Hepatocyte (in vitro differentiated cells): ENCODE results near the gene NCOA3. TPM values are rescaled to one million over a fixed set of nuclear protein-coding genes. Genes with fewer than 3 reads are reported as not detected.
A peak's percentile ranks its signal among the peaks of the same experiment; 100 is the strongest.

Source experiments
- DNase-seq: peaks from one replicate; pipeline ENCODE4 v3.0.0-alpha.2; 2016; ENCODE audit warnings: low spot score
- H2AFZ ChIP-seq: fragments of 200-600 bp; sonication (generic); 2 replicates; pipeline ENCODE4 v1.6.0; 2016; ENCODE audit warnings: antibody characterized with exemption, mild to moderate bottlenecking
- H3K27ac ChIP-seq: fragments of 200-600 bp; sonication (generic); 2 replicates; pipeline ENCODE4 v1.5.1; 2016; ENCODE audit warnings: mild to moderate bottlenecking
- H3K27me3 ChIP-seq: fragments of 200-600 bp; sonication (generic); 2 replicates; pipeline ENCODE4 v1.6.1; 2016
- H3K36me3 ChIP-seq: fragments of 200-600 bp; sonication (generic); replicated peaks from 2 replicates; pipeline ENCODE4 v1.5.1; 2016; ENCODE audit warnings: low read depth; ENCODE audit not compliant: insufficient read depth
- H3K4me1 ChIP-seq: fragments of 200-600 bp; sonication (generic); 2 replicates; pipeline ENCODE4 v1.5.1; 2016; ENCODE audit warnings: mild to moderate bottlenecking, moderate library complexity; ENCODE audit not compliant: insufficient read depth
- H3K4me2 ChIP-seq: fragments of 200-600 bp; sonication (generic); 2 replicates; pipeline ENCODE4 v1.6.0; 2016
- H3K4me3 ChIP-seq: fragments of 200-600 bp; sonication (generic); 2 replicates; pipeline ENCODE4 v1.5.1; 2016; ENCODE audit warnings: mild to moderate bottlenecking
- H3K79me2 ChIP-seq: fragments of 200-600 bp; sonication (generic); 2 replicates; pipeline ENCODE4 v1.6.0; 2017; ENCODE audit warnings: mild to moderate bottlenecking
- H3K9me2 ChIP-seq: fragments of 200-600 bp; sonication (generic); replicated peaks from 2 replicates; pipeline ENCODE4 v1.6.0; 2017; ENCODE audit warnings: mild to moderate bottlenecking; ENCODE audit not compliant: insufficient read depth
- H3K9me3 ChIP-seq: fragments of 200-600 bp; sonication (generic); 2 replicates; pipeline ENCODE4 v1.5.1; 2016; ENCODE audit warnings: low read depth, mild to moderate bottlenecking
- H4K20me1 ChIP-seq: fragments of 200-600 bp; sonication (generic); 2 replicates; pipeline ENCODE4 v1.6.0; 2016; ENCODE audit warnings: mild to moderate bottlenecking; ENCODE audit not compliant: insufficient read depth, poor library complexity, severe bottlenecking
- EZH2 ChIP-seq: fragments of 200-600 bp; sonication (generic); IDR thresholded peaks from 2 replicates; pipeline ENCODE4 v1.6.1; 2016; ENCODE audit warnings: antibody characterized with exemption, mild to moderate bottlenecking, borderline replicate concordance
- EZH2phosphoT487 ChIP-seq: fragments of 200-600 bp; sonication (generic); IDR thresholded peaks from one replicate; pipeline ENCODE4 v1.6.1; 2018; ENCODE audit warnings: antibody characterized with exemption, mild to moderate bottlenecking, low read depth, moderate library complexity; ENCODE audit not compliant: unreplicated experiment, severe bottlenecking
- WGBS: methylation state at CpG from one replicate; pipeline ENCODE4 v1.1.6; 2016; ENCODE audit warnings: low lambda C conversion rate; ENCODE audit errors: missing lambda C conversion rate; 5-methylcytosine and 5-hydroxymethylcytosine counted together
- polyA plus RNA-seq: library from polyadenylated mRNA; unstranded; fragments of >200 nt; fragmentation: Nextera tagmentation; extraction: Ambion mirVana; gene quantifications from 2 replicates; pipeline ENCODE4 v1.2.1, GENCODE V29; 2016
- total RNA-seq: library from RNA; depleted of rRNA; stranded (reverse); fragments of >200 nt; gene quantifications from 2 replicates; pipeline ENCODE4 v1.2.3, GENCODE V29; 2014
- TF ChIP-seq, protein P1 (sequence below): fragments of 200-600 bp; sonication (generic); IDR thresholded peaks from 2 replicates; pipeline ENCODE4 v1.5.1; 2016; ENCODE audit warnings: antibody characterized with exemption, mild to moderate bottlenecking; ENCODE audit not compliant: poor library complexity

Gene NCOA3
- total and polyA plus RNA-seq, 2 experiments from 2014 or later, result 12.7 to 28.6 TPM

GRCh38 chr20:47466213-47466612, 35.5 kb upstream of the NCOA3 start:
- no peak overlapping the region for H2AFZ ChIP-seq
- DNase-seq, result no peak
- H3K79me2 ChIP-seq, result no peaks in the 10 kb centered on the region
- H3K27me3 ChIP-seq, result no peaks in the 10 kb centered on the region
- no peaks in the 10 kb centered on the region for H3K9me3 ChIP-seq
- H3K4me3 ChIP-seq, result no peak overlapping the region
- H3K9me2 ChIP-seq, result no peaks in the 10 kb centered on the region
- H3K4me1 ChIP-seq, result peaks cover 10% of the 10 kb centered on the region
- no peak overlapping the region for H3K27ac ChIP-seq
- H4K20me1 ChIP-seq, result no peaks in the 10 kb centered on the region
- H3K4me2 ChIP-seq, result no peak overlapping the region
- WGBS, result 98% methylated on average over 2 of the region's 2 CpGs
- TF ChIP-seq, protein P1, sequence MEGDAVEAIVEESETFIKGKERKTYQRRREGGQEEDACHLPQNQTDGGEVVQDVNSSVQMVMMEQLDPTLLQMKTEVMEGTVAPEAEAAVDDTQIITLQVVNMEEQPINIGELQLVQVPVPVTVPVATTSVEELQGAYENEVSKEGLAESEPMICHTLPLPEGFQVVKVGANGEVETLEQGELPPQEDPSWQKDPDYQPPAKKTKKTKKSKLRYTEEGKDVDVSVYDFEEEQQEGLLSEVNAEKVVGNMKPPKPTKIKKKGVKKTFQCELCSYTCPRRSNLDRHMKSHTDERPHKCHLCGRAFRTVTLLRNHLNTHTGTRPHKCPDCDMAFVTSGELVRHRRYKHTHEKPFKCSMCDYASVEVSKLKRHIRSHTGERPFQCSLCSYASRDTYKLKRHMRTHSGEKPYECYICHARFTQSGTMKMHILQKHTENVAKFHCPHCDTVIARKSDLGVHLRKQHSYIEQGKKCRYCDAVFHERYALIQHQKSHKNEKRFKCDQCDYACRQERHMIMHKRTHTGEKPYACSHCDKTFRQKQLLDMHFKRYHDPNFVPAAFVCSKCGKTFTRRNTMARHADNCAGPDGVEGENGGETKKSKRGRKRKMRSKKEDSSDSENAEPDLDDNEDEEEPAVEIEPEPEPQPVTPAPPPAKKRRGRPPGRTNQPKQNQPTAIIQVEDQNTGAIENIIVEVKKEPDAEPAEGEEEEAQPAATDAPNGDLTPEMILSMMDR, result no peak
- no peak for TF ChIP-seq EZH2
- TF ChIP-seq EZH2phosphoT487, result no peak
- no peaks in the 10 kb centered on the region for H3K36me3 ChIP-seq

- H3K27me3 ChIP-seq, result no peaks in the 10 kb centered on the region
- no peaks in the 10 kb centered on the region for H3K79me2 ChIP-seq
- no peak for TF ChIP-seq EZH2
- TF ChIP-seq, protein P1, result no peak
- no peak for TF ChIP-seq EZH2phosphoT487
- H3K4me1 ChIP-seq, result peaks cover 10% of the 10 kb centered on the region
- H2AFZ ChIP-seq, result no peak overlapping the region
- H3K9me2 ChIP-seq, result no peaks in the 10 kb centered on the region
- 89% methylated on average over 15 of the region's 15 CpGs for WGBS
- no peaks in the 10 kb centered on the region for H4K20me1 ChIP-seq
- H3K4me2 ChIP-seq, result no peak overlapping the region
- no peaks in the 10 kb centered on the region for H3K36me3 ChIP-seq
- DNase-seq, result no peak
- no peak overlapping the region for H3K27ac ChIP-seq
- H3K9me3 ChIP-seq, result no peaks in the 10 kb centered on the region
- H3K4me3 ChIP-seq, result no peak overlapping the region
Measured at GRCh38 chr20:47466704-47467459, 34.8 kb upstream of the NCOA3 start.

DNA sequence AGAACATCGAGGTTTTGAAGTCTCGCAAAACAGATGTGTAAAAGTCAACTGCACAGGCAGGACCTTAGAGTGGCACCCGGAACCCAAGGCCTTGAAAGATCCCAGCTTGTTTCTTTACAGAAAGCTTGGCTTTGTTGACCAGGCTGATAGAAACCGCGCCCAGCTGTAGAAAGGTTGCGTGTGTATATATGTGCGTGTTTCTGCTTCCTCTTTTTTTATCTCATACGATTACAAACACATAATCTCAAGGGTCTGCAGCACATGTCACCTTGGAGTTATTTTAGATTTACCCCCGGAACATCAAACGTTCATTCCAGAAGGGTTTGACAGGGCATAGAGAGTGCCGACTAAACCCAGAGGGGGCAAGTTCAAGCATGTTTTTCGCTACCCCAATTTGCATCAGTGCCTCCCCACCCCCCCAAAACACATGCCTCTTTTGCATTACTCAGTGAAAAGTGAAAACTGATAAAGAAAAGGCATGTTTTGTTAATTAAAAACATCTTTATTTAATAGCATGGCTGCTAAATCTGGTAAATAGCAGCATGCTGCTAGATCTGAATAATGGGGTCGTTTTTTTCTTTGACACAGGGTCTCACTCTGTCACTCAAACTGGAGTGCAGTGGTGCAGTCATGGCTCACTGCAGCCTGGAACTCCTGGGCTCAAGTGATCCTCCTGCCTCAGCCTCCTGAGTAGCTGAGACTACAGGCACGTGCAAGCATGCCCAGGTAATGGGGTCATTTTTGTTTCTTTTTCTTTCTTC, 33.2 kb upstream of the NCOA3 start:
- no peaks in the 10 kb centered on the region for H3K79me2 ChIP-seq
- 61% methylated on average over 14 of the region's 14 CpGs for WGBS
- H3K27ac ChIP-seq, result peak overlapping the region; percentile 49
- H3K9me2 ChIP-seq, result no peaks in the 10 kb centered on the region
- TF ChIP-seq, protein P1, result no peak
- TF ChIP-seq EZH2phosphoT487 (no peak), EZH2 (no peak)
- H2AFZ ChIP-seq, result no peak overlapping the region
- no peak overlapping the region for H3K4me3 ChIP-seq
- peak; percentile 29 for DNase-seq
- no peak overlapping the region for H3K4me2 ChIP-seq
- no peaks in the 10 kb centered on the region for H3K27me3 ChIP-seq
- no peaks in the 10 kb centered on the region for H4K20me1 ChIP-seq
- no peaks in the 10 kb centered on the region for H3K36me3 ChIP-seq
- H3K9me3 ChIP-seq, result no peaks in the 10 kb centered on the region
- H3K4me1 ChIP-seq, result peaks cover 10% of the 10 kb centered on the region
